Heart right ventricle (tissue), 16 donors: Measurements from ENCODE around the gene WARS2. TPM values are rescaled to one million over a fixed set of nuclear protein-coding genes. Genes with fewer than 3 reads are reported as not detected.

Source experiments
- ATAC-seq, 8 donors: fragments of 200-7000 bp; cut with Tn5 transposase; one replicate each; pipeline ENCODE4 v1.9.1; 2020; ENCODE audit warnings: mild to moderate bottlenecking in 8 of 8, moderate library complexity in 8 of 8, moderate number of reproducible peaks in 1 of 8
- DNase-seq, 2 donors: peaks; one replicate each; pipeline ENCODE4 v3.0.0-alpha.2; 2020
- H3K27ac ChIP-seq, 10 donors: fragments of 200-600 bp; sonication (generic) in 2 of 10; one replicate each; pipeline versions ENCODE4 v1.5.0 to v1.8.0; 2020 to 2022; ENCODE audit warnings: mild to moderate bottlenecking in 3 of 10
- H3K27me3 ChIP-seq, 7 donors: fragments of 200-600 bp; one replicate each; pipeline ENCODE4 v1.8.0; 2021 to 2022; ENCODE audit warnings: mild to moderate bottlenecking in 2 of 7
- H3K36me3 ChIP-seq, 9 donors: fragments of 200-600 bp; sonication (generic) in 1 of 9; one replicate each; pipeline versions ENCODE4 v1.5.0 to v1.8.0; 2020 to 2022; ENCODE audit warnings: mild to moderate bottlenecking in 2 of 9
- H3K4me1 ChIP-seq, 9 donors: fragments of 200-600 bp; sonication (generic) in 1 of 9; one replicate each; pipeline versions ENCODE4 v1.5.0 to v1.8.0; 2020 to 2022; ENCODE audit warnings: mild to moderate bottlenecking in 4 of 9
- H3K4me3 ChIP-seq, 10 donors: fragments of 200-600 bp; sonication (generic) in 2 of 10; one replicate each; pipeline versions ENCODE4 v1.5.0 to v1.8.0; 2020 to 2022; ENCODE audit warnings: mild to moderate bottlenecking in 7 of 10, moderate library complexity in 2 of 10
- H3K9me3 ChIP-seq, 11 donors: fragments of 200-600 bp in 10 of 11; sonication (generic) in 2 of 11; one replicate each; pipeline versions ENCODE4 v1.5.0 to v1.8.0; 2013 to 2022; ENCODE audit warnings: mild to moderate bottlenecking in 2 of 11, control low read depth in 1 of 11, moderate library complexity in 1 of 11
- WGBS, 2 donors: extraction: QIAGEN DNeasy Blood & Tissue Kit; methylation state at CpG; one replicate each; pipeline ENCODE4 v1.1.7; 2013; ENCODE audit warnings: inconsistent platforms in 1 of 2; 5-methylcytosine and 5-hydroxymethylcytosine counted together
- intact Hi-C, 10 donors: fragments of 100-400 bp; cut with DNase I; formaldehyde crosslinking; loops; one replicate each; pipeline versions ENCODE4 v1.11.1 to v1.14.2; 2022
- polyA plus RNA-seq, 2 donors: library from polyadenylated mRNA; stranded (reverse); fragments of 200-250 nt; gene quantifications; one replicate each; pipeline ENCODE4 v1.2.3, GENCODE V29; 2013
- total RNA-seq, 10 donors: library from RNA; stranded (reverse); fragmentation: NEBNext Ultra II Directional in 3 of 10; extraction: Animal tissue kit (Norgen Biotek cat#: 25700) in 3 of 10; gene quantifications; one replicate each; pipeline versions ENCODE4 v1.2.1 to v1.2.4, GENCODE V29; 2021 to 2023
- TF ChIP-seq, protein P1 (sequence below), 9 donors: fragments of 200-600 bp; sonication (generic) in 2 of 9; IDR thresholded peaks; one replicate each; pipeline versions ENCODE4 v1.5.0 to v1.8.0; 2021 to 2022; ENCODE audit warnings: antibody characterized with exemption in 9 of 9, mild to moderate bottlenecking in 5 of 9, moderate library complexity in 1 of 9
- donor health status: Arrhythmogenic right ventricular cardiomyopathy.
- donor health status: ischemic (EF 13 %, LVEDD 7.1; RV severe dilation, severe dysfunction).
- donor health status: healthy with polysubstance abuse.
- donor health status: DM: no; HTN: yes; CAD: no.
- donor health status: DM: no; HTN: no; CAD: no.
- donor health status: ischemic (EF 25% LVEDD 6.9; RV normal size, moderate dysfunction).
- donor health status: ischemic (EF 25% LVEDD 5.7; RV mildly dilated, moderate dysfunction).
- donor health status: healthy.
- donor health status: DM: yes; HTN: yes; CAD: no.
- donor health status: Ischemic cardiomyopathy.
- donor health status: ischemic (EF 35%, LVEDD 5.7; RV mildly dilated, moderate dysfunction).
- donor health status: nonischemic (EF 11% LVEDD 7.7; RV severe dilation, severe dysfunction).
- donor health status: DM: yes; HTN: yes; CAD: no.
- donor health status: PGD.
- donor health status: ischemic (EF 29% LVEDD 5.4; RV normal size, mild dysfunction).
- donor health status: nonischemic (EF 23%, LVEDD 6.1; RV moderate dilation, normal function).

WARS2 gene
- total and polyA plus RNA-seq, 12 donors: 3.5 to 15.4 (median 11.3) TPM

- TF ChIP-seq, protein P1, sequence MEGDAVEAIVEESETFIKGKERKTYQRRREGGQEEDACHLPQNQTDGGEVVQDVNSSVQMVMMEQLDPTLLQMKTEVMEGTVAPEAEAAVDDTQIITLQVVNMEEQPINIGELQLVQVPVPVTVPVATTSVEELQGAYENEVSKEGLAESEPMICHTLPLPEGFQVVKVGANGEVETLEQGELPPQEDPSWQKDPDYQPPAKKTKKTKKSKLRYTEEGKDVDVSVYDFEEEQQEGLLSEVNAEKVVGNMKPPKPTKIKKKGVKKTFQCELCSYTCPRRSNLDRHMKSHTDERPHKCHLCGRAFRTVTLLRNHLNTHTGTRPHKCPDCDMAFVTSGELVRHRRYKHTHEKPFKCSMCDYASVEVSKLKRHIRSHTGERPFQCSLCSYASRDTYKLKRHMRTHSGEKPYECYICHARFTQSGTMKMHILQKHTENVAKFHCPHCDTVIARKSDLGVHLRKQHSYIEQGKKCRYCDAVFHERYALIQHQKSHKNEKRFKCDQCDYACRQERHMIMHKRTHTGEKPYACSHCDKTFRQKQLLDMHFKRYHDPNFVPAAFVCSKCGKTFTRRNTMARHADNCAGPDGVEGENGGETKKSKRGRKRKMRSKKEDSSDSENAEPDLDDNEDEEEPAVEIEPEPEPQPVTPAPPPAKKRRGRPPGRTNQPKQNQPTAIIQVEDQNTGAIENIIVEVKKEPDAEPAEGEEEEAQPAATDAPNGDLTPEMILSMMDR (IDR thresholded peaks at IDR 0.05): no peak
- WGBS, 2 donors: 95 to 98% methylated on average over 3 of the region's 3 CpGs
- H3K4me3 ChIP-seq: no peak overlapping the region
- no peak overlapping the region for H3K27ac ChIP-seq
- DNase-seq: no peak
- no peak for ATAC-seq
- peaks cover 12 to 47% (median 33%) of the 10 kb centered on the region in 7 donors for H3K27me3 ChIP-seq
- no peaks in the 10 kb centered on the region for H3K36me3 ChIP-seq
- peaks cover 10 to 27% (median 16%) of the 10 kb centered on the region in 9 donors for H3K4me1 ChIP-seq
- no peaks in the 10 kb centered on the region for H3K9me3 ChIP-seq
- intact Hi-C loops: no loop called here
These were observed 128.7 kb downstream of the WARS2 start for GRCh38 chr1:119011706-119012105.

DNA sequence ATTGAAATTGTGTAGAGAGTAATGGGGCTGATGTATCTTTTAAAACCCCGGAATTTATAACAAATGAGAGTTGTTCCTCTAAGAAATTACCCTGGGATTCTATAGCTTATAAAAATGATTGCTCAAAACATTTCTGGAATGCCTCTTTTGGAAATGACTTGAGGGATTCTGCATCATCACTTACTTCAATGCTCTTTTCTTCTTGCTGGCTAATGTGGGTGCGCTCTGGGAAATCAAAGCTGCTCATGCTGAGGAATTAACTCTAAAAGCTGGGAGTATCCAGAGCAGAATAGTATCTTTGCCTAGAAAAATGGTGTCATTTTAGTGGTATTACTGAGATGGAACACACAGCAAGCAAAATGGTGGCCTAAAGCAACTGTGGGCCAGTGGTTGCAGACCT lies 129.3 kb downstream of the WARS2 start:
- no peaks in the 10 kb centered on the region for H3K9me3 ChIP-seq
- H3K27me3 ChIP-seq: peaks cover 18 to 53% (median 39%) of the 10 kb centered on the region in 7 donors
- intact Hi-C loops: no loop called here
- no peak for ATAC-seq
- H3K4me1 ChIP-seq: peaks cover 10 to 32% (median 19%) of the 10 kb centered on the region in 9 donors
- no peak overlapping the region for H3K27ac ChIP-seq
- WGBS, 2 donors: 93 to 99% methylated on average over 2 of the region's 2 CpGs
- no peaks in the 10 kb centered on the region for H3K36me3 ChIP-seq
- TF ChIP-seq, protein P1 (IDR thresholded peaks at IDR 0.05): no peak
- DNase-seq: no peak
- no peak overlapping the region for H3K4me3 ChIP-seq

- Histone ChIP-seq H3K27ac (no peak overlapping the region), H3K27me3 (peaks cover 23 to 62% (median 48%) of the 10 kb centered on the region in 7 donors), H3K4me3 (no peak overlapping the region), H3K9me3 (no peaks in the 10 kb centered on the region), H3K36me3 (no peaks in the 10 kb centered on the region), H3K4me1 (peaks cover 10 to 32% (median 19%) of the 10 kb centered on the region in 9 donors)
- TF ChIP-seq, protein P1 (IDR thresholded peaks at IDR 0.05): no peak
- WGBS, 2 donors: 74 to 75% methylated on average over 1 of the region's 1 CpG
- DNase-seq (no peak), ATAC-seq (no peak)
- intact Hi-C loops: no loop called here
These were observed 130.3 kb downstream of the WARS2 start for GRCh38 chr1:119010201-119010600.

- Histone ChIP-seq H3K36me3 (no peaks in the 10 kb centered on the region), H3K4me1 (peaks cover 10 to 32% (median 19%) of the 10 kb centered on the region in 9 donors), H3K9me3 (no peaks in the 10 kb centered on the region), H3K27ac (no peak overlapping the region), H3K4me3 (peak overlapping the region in 1 of 10 donors; percentile 38), H3K27me3 (peaks cover 23 to 71% (median 57%) of the 10 kb centered on the region in 7 donors)
- TF ChIP-seq, protein P1 (IDR thresholded peaks at IDR 0.05): no peak
- intact Hi-C loops: loop anchor here in 9 of 10 donors (2.0 to 10.0 kb wide), 7 partner anchors 704 to 862 kb away; no protein-coding TSS in a partner anchor
- ATAC-seq: no peak
- DNase-seq: no peak
- 19 to 20% methylated on average over 2 of the region's 2 CpGs for WGBS, 2 donors
These were observed 131.2 kb downstream of the WARS2 start for GRCh38 chr1:119009312-119009655.
